H1 (cell line): ENCODE measurements around the gene RPL19. TPM values are rescaled to one million over a fixed set of nuclear protein-coding genes. Genes with fewer than 3 reads are reported as not detected.

Source experiments
- CTCF ChIA-PET: fragments of 300-600 bp; sonication (Branson Sonifier 250); formaldehyde crosslinking; loops from one replicate; lab custom pipeline; 2021; ENCODE audit not compliant: partially characterized antibody; lab: Charles Lee
- POLR2A ChIA-PET: fragments of 300-600 bp; sonication (Branson Sonifier 250); formaldehyde crosslinking; loops from one replicate; lab custom pipeline; 2021; ENCODE audit warnings: inconsistent platforms; ENCODE audit not compliant: partially characterized antibody; lab: Charles Lee
- DNase-seq, 2 experiments: peaks; one replicate each; pipeline versions ENCODE4 v3.0.0 to v3.0.0-alpha.2; 2010 to 2022; ENCODE audit warnings: low spot score in 2 of 2, low read depth in 1 of 2, mixed read lengths in 1 of 2
- FAIRE-seq: peaks from 2 replicates; lab custom pipeline; 2011; peaks lifted over from hg19 to GRCh38; lab: Jason Lieb, UNC
- H2AFZ ChIP-seq: 2 replicates; pipeline ENCODE4 v1.8.1; 2012; ENCODE audit warnings: low read length, inconsistent platforms
- H2AK5ac ChIP-seq: 2 replicates; pipeline ENCODE4 v1.6.1; 2013; ENCODE audit warnings: low read depth, low read length
- H2BK120ac ChIP-seq: replicated peaks from 2 replicates; pipeline ENCODE3; 2013; ENCODE audit warnings: low read depth, low read length, inconsistent platforms
- H2BK12ac ChIP-seq: 2 replicates; pipeline ENCODE4 v1.6.1; 2013; ENCODE audit warnings: low read depth, low read length
- H2BK15ac ChIP-seq: 2 replicates; pipeline ENCODE4 v1.6.1; 2013; ENCODE audit warnings: low read length
- H2BK20ac ChIP-seq: 2 replicates; pipeline ENCODE4 v1.6.1; 2013; ENCODE audit warnings: low read length
- H2BK5ac ChIP-seq: 2 replicates; pipeline ENCODE4 v1.6.1; 2013; ENCODE audit warnings: low read depth, low read length
- H3K14ac ChIP-seq: 2 replicates; pipeline ENCODE4 v1.6.1; 2013; ENCODE audit warnings: inconsistent platforms; ENCODE audit not compliant: insufficient read length
- H3K18ac ChIP-seq: 2 replicates; pipeline ENCODE4 v1.6.1; 2013; ENCODE audit warnings: low read length; ENCODE audit errors: extremely low read depth
- H3K23ac ChIP-seq: 2 replicates; pipeline ENCODE4 v1.6.1; 2013; ENCODE audit warnings: inconsistent platforms; ENCODE audit not compliant: insufficient read length
- H3K23me2 ChIP-seq: 2 replicates; pipeline ENCODE4 v1.6.1; 2013; ENCODE audit warnings: low read depth, low read length
- H3K27ac ChIP-seq: 2 replicates; pipeline ENCODE4 v1.6.1; 2011; ENCODE audit warnings: low read depth, low read length, inconsistent platforms
- H3K27me3 ChIP-seq, 4 experiments: replicated peaks in 1 of 4; 1 replicate in 1 of 4; 2 replicates in 3 of 4; pipeline versions ENCODE4 v1.6.1 to v1.8.1; 2011 to 2013; ENCODE audit warnings: low read length in 3 of 4, mild to moderate bottlenecking in 3 of 4, inconsistent platforms in 2 of 4, mixed read lengths in 2 of 4, moderate library complexity in 1 of 4; ENCODE audit not compliant: control insufficient read depth in 3 of 4, insufficient read depth in 3 of 4; ENCODE audit errors: extremely low read depth in 1 of 4
- H3K36me3 ChIP-seq, 4 experiments: 2 replicates each; pipeline versions ENCODE4 v1.6.1 to v1.8.1; 2011 to 2013; ENCODE audit warnings: mild to moderate bottlenecking in 4 of 4, low read length in 3 of 4, moderate library complexity in 2 of 4, control low read depth in 1 of 4, inconsistent platforms in 1 of 4; ENCODE audit not compliant: insufficient read depth in 4 of 4, control insufficient read depth in 2 of 4
- H3K4ac ChIP-seq: replicated peaks from 2 replicates; pipeline ENCODE3; 2013; ENCODE audit warnings: low read length, low read depth, mixed read lengths, inconsistent platforms; ENCODE audit not compliant: insufficient read length
- H3K4me1 ChIP-seq, 4 experiments: replicated peaks in 1 of 4; 1 replicate in 1 of 4; 2 replicates in 3 of 4; pipeline versions ENCODE4 v1.6.1 to v1.8.1; 2011 to 2013; ENCODE audit warnings: low read length in 3 of 4, inconsistent platforms in 2 of 4, mixed read lengths in 1 of 4; ENCODE audit not compliant: insufficient read depth in 4 of 4, control insufficient read depth in 3 of 4
- H3K4me2 ChIP-seq, 2 experiments: 2 replicates each; pipeline versions ENCODE4 v1.6.1 to v1.8.1; 2011 to 2013; ENCODE audit warnings: low read depth in 2 of 2, low read length in 2 of 2, control low read depth in 1 of 2, inconsistent platforms in 1 of 2, mild to moderate bottlenecking in 1 of 2; ENCODE audit not compliant: insufficient read depth in 1 of 2
- H3K4me3 ChIP-seq, 4 experiments: fragments of 200-600, 300-600 bp in 1 of 4; sonication (generic), shearing (Covaris generic), sonication (Bioruptor Twin) in 1 of 4; 2 replicates each; pipeline versions ENCODE4 v1.5.1 to v1.8.1; 2011 to 2016; ENCODE audit warnings: low read length in 4 of 4, low read depth in 3 of 4, control low read depth in 2 of 4, inconsistent platforms in 2 of 4, mild to moderate bottlenecking in 2 of 4, mixed read lengths in 1 of 4, moderate library complexity in 1 of 4; ENCODE audit not compliant: insufficient read depth in 2 of 4; ENCODE audit errors: extremely low read depth in 1 of 4
- H3K56ac ChIP-seq: replicated peaks from 2 replicates; pipeline ENCODE3; 2013; ENCODE audit warnings: low read depth, mild to moderate bottlenecking, mixed read lengths, low read length, inconsistent platforms; ENCODE audit not compliant: insufficient read length
- H3K79me1 ChIP-seq: 2 replicates; pipeline ENCODE4 v1.6.1; 2013; ENCODE audit warnings: low read depth, low read length, control low read depth
- H3K79me2 ChIP-seq, 2 experiments: 2 replicates each; pipeline versions ENCODE4 v1.6.1 to v1.8.1; 2012 to 2013; ENCODE audit warnings: low read length in 2 of 2, mild to moderate bottlenecking in 2 of 2, inconsistent platforms in 1 of 2; ENCODE audit not compliant: insufficient read depth in 2 of 2, control insufficient read depth in 1 of 2
- H3K9ac ChIP-seq, 4 experiments: replicated peaks in 1 of 4; 1 replicate in 1 of 4; 2 replicates in 3 of 4; pipeline versions ENCODE4 v1.6.1 to v1.8.1; 2011 to 2013; ENCODE audit warnings: low read depth in 3 of 4, low read length in 3 of 4, control low read depth in 2 of 4, mild to moderate bottlenecking in 2 of 4, moderate library complexity in 2 of 4, inconsistent platforms in 1 of 4; ENCODE audit errors: extremely low read depth in 1 of 4
- H3K9me3 ChIP-seq, 2 experiments: 2 replicates each; pipeline versions ENCODE4 v1.6.1 to v1.8.1; 2012 to 2013; ENCODE audit warnings: mild to moderate bottlenecking in 2 of 2, moderate library complexity in 2 of 2, control low read depth in 1 of 2, inconsistent platforms in 1 of 2, low read depth in 1 of 2, low read length in 1 of 2, mixed read lengths in 1 of 2; ENCODE audit not compliant: insufficient read depth in 2 of 2
- H4K20me1 ChIP-seq, 2 experiments: replicated peaks in 1 of 2; 2 replicates each; pipeline versions ENCODE3 to v1.8.1; 2011 to 2013; ENCODE audit warnings: inconsistent platforms in 2 of 2, low read length in 2 of 2, mild to moderate bottlenecking in 1 of 2; ENCODE audit not compliant: insufficient read depth in 2 of 2, control insufficient read depth in 1 of 2
- H4K5ac ChIP-seq: 2 replicates; pipeline ENCODE4 v1.6.1; 2013; ENCODE audit warnings: low read length, low read depth, mixed read lengths, inconsistent platforms; ENCODE audit not compliant: insufficient read length
- H4K8ac ChIP-seq: 2 replicates; pipeline ENCODE4 v1.8.0; 2013; ENCODE audit warnings: mild to moderate bottlenecking, moderate library complexity, low read length, inconsistent platforms; ENCODE audit not compliant: insufficient read depth; ENCODE audit errors: extremely low read depth
- H4K91ac ChIP-seq: replicated peaks from 2 replicates; pipeline ENCODE3; 2013; ENCODE audit warnings: low read length, mixed read lengths, inconsistent platforms; ENCODE audit not compliant: insufficient read length
- CEBPB ChIP-seq: IDR thresholded peaks from 2 replicates; pipeline ENCODE4 v1.6.1; 2012; ENCODE audit warnings: low read depth, low read length
- RBBP5 ChIP-seq: IDR thresholded peaks from 2 replicates; pipeline ENCODE4 v1.7.1; 2012; ENCODE audit warnings: low read depth, mild to moderate bottlenecking, inconsistent platforms, low read length, moderate library complexity, borderline replicate concordance
- WGBS, 2 experiments: shearing (Covaris generic) in 1 of 2; methylation state at CpG; one replicate each; pipeline versions ENCODE4 v1.1.6 to v1.1.7; 2013 to 2015; ENCODE audit warnings: low lambda C conversion rate in 2 of 2, mixed read lengths in 2 of 2, inconsistent platforms in 1 of 2, low coverage in 1 of 2, missing lambda C conversion rate in 1 of 2; ENCODE audit not compliant: insufficient replicate concordance in 2 of 2, insufficient coverage in 1 of 2, insufficient read length in 1 of 2; ENCODE audit errors: extremely low coverage in 1 of 2, missing lambda C conversion rate in 1 of 2; 5-methylcytosine and 5-hydroxymethylcytosine counted together
- polyA plus RNA-seq, 7 experiments: library from polyadenylated mRNA; depleted of rRNA in 3 of 7; stranded (reverse) in 5 of 7; unstranded in 2 of 7; fragments of >200 nt in 5 of 7; fragments of 200-250 nt in 2 of 7; gene quantifications; 1 replicate in 5 of 7; 2 replicates in 1 of 7; 4 replicates in 1 of 7; pipeline versions ENCODE4 v1.2.1 to v1.2.3, GENCODE V29; 2011 to 2013; ENCODE audit warnings: missing spikeins in 2 of 7, mixed read lengths in 2 of 7
- total RNA-seq: library from RNA; stranded (reverse); fragmentation: NEBNext Ultra II Directional; extraction: Animal tissue kit (Norgen Biotek cat#: 25700); gene quantifications from 2 replicates; pipeline ENCODE4 v1.2.1, GENCODE V29; 2021

The RPL19 gene
- total and polyA plus RNA-seq, 2 of the 8 experiments (the other 6 are each of a cell fraction or from before 2014, with no cell fraction given): 2,108 to 2,182 TPM

- Histone ChIP-seq H3K4me1 (peaks cover 4 to 31% (median 23%) of the 10 kb centered on the region in 4 experiments), H3K4me2 (peak overlapping the region; percentile 80 to 82), H2BK12ac (0 out of 2 replicates have a peak overlapping the region, but pooled peaks have one; percentile 52), H3K36me3 (peaks cover 14 to 29% (median 20%) of the 10 kb centered on the region in 4 experiments), H2BK120ac (peak overlapping the region; percentile 33), H3K9me3 (no peaks in the 10 kb centered on the region), H3K4me3 (peak overlapping the region; percentile 78 to 89 (median 80)), H3K79me2 (peaks cover 7 to 56% of the 10 kb centered on the region in 2 experiments), H2AK5ac (no peak overlapping the region), H3K18ac (no peak overlapping the region; the same call in 1 of the 2 replicates), H4K5ac (peak overlapping the region; percentile 86), H4K8ac (peak overlapping the region; percentile 69; the same call in 1 of the 2 replicates), H4K20me1 (peaks cover 2 to 20% of the 10 kb centered on the region in 2 experiments), H3K23ac (no peak overlapping the region), H3K9ac (peak overlapping the region in 2 of 4 experiments; percentile 48 to 59; a peak in 3 of 7 replicates), H3K79me1 (peaks cover 10% of the 10 kb centered on the region), H3K14ac (no peak overlapping the region), H2BK5ac (no peak overlapping the region), H3K56ac (peak overlapping the region; percentile 32), H2BK20ac (no peak overlapping the region), H3K27ac (peak overlapping the region; percentile 47; the same call in 1 of the 2 replicates), H2AFZ (no peak overlapping the region), H3K27me3 (no peaks in the 10 kb centered on the region), H4K91ac (peak overlapping the region; percentile 26), H2BK15ac (peak overlapping the region; percentile 32; the same call in 1 of the 2 replicates), H3K4ac (no peak overlapping the region), H3K23me2 (peaks cover 11% of the 10 kb centered on the region)
- DNase-seq: no peak
- TF ChIP-seq RBBP5: no peak
- TF ChIP-seq CEBPB: peak; percentile 86
- ChIA-PET CTCF (interaction anchor here (1.0 to 4.1 kb wide), 5 partner anchors 10 to 46 kb away, joined by 3 to 19 read pairs (median 6); no protein-coding TSS in a partner anchor), POLR2A (interaction anchor here (0.7 to 5.0 kb wide), 10 partner anchors 10 to 344 kb away, joined by 3 to 49 read pairs (median 4); partner anchors contain the start of genes ARL5C, MED1 and STAC2)
- WGBS, 2 experiments: 71% methylated on average over 4 of the region's 4 CpGs; no CpG with 5 or more reads in 1 of the 2 experiments
- FAIRE-seq: no peak
Observed at GRCh38 chr17:39198186-39198566, 1.9 kb upstream of the RPL19 start.
